Omental fat pad (tissue), 4 donors: ENCODE data around the gene GALNT17. TPM values are rescaled to one million over a fixed set of nuclear protein-coding genes. Genes with fewer than 3 reads are reported as not detected.

Experiments
- ATAC-seq: fragments of 150-250 bp; one replicate; pipeline ENCODE4 v1.9.1; 2016; ENCODE audit warnings: mild to moderate bottlenecking, moderate library complexity; ENCODE audit not compliant: low FRiP score
- DNase-seq: peaks from one replicate; pipeline ENCODE4 v3.0.0-alpha.2; 2019; ENCODE audit warnings: low spot score
- total RNA-seq, 4 donors: library from RNA; depleted of rRNA; stranded (reverse); fragments of >200 nt; gene quantifications; one replicate each; pipeline ENCODE4 v1.1.0, GENCODE V29; 2016
- TF ChIP-seq, protein P1 (sequence below), 3 donors: fragments of 450-650 bp; IDR thresholded peaks; one replicate each; pipeline ENCODE4 v1.5.1; 2016 to 2017; ENCODE audit warnings: antibody characterized with exemption in 3 of 3, mild to moderate bottlenecking in 3 of 3, moderate library complexity in 2 of 3

Gene GALNT17
- total RNA-seq, 4 donors from 2014 or later = 1.6 to 12.6 (median 2.9) TPM

DNA sequence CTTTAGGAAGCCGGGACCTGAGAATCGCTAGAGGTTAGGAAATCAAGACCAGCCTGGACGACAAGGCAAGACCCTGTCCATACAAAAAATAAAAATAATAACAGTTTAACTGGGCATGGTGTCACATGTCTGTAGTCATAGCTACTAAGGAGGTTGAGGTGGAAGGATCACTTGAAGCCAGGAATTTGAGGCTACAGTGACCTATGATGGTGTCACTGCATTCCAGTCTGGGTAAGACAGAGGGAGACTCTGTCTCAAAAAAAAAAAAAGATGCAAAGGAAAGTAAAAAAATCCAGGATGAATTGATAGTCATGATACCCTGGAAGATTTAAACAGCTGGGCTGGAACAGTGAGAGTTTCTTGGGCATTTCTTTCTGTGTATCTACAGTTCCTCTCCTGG lies 463.2 kb downstream of the GALNT17 start:
- DNase-seq = no peak
- no peak for ATAC-seq
- TF ChIP-seq, protein P1, sequence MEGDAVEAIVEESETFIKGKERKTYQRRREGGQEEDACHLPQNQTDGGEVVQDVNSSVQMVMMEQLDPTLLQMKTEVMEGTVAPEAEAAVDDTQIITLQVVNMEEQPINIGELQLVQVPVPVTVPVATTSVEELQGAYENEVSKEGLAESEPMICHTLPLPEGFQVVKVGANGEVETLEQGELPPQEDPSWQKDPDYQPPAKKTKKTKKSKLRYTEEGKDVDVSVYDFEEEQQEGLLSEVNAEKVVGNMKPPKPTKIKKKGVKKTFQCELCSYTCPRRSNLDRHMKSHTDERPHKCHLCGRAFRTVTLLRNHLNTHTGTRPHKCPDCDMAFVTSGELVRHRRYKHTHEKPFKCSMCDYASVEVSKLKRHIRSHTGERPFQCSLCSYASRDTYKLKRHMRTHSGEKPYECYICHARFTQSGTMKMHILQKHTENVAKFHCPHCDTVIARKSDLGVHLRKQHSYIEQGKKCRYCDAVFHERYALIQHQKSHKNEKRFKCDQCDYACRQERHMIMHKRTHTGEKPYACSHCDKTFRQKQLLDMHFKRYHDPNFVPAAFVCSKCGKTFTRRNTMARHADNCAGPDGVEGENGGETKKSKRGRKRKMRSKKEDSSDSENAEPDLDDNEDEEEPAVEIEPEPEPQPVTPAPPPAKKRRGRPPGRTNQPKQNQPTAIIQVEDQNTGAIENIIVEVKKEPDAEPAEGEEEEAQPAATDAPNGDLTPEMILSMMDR (IDR thresholded peaks at IDR 0.05) = no peak

DNA sequence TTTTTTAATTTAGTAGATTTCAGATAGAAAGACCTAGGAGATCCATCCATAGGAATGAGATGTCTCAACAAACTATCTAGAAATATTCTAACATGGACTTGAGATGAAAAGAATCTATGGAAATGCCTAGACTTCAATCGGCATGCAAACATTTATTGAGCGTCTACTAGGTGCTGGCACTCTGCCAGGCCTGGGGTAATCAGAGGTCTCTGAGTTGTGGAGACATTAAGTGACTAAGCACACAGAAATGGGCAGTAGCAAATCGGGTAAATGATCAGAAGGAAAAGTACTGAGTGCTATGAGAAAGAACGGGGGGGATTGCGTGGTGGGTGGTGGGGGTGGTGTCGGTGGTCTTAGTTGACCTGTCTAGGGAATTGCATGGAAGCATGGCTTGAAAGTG lies 466.6 kb downstream of the GALNT17 start:
- ATAC-seq = no peak
- no peak for DNase-seq
- TF ChIP-seq, protein P1 (IDR thresholded peaks at IDR 0.05) = no peak

DNA sequence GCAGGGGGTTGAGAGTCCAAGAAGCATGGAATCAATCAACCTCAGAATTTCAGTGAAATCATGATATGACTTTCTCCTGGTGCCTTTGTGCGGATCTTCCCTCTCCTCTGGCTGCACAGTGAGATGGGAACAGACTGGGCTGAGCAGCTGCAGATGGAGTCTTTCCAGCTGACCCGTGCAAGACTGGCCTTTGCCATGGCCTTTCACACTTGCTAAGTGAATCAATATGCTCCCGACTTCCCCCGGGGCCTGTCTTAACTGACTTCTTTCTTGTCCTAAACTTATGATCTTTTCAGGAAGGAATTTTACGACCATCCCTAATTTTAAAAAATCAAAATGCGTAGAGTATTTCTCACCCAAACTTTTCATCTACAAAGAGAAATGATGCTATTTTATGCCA lies 469.9 kb downstream of the GALNT17 start:
- TF ChIP-seq, protein P1 (IDR thresholded peaks at IDR 0.05) = no peak
- DNase-seq (no peak), ATAC-seq (no peak)

GRCh38 chr7:71604818-71605414 lies 473.0 kb downstream of the GALNT17 start:
- DNase-seq = no peak
- TF ChIP-seq, protein P1 (IDR thresholded peaks at IDR 0.05) = no peak
- ATAC-seq = no peak

GRCh38 chr7:71611986-71612385 lies 480.0 kb downstream of the GALNT17 start:
- TF ChIP-seq, protein P1 (IDR thresholded peaks at IDR 0.05) = no peak
- ATAC-seq (no peak), DNase-seq (no peak)

GRCh38 chr7:71612911-71613310 lies 481.0 kb downstream of the GALNT17 start:
- DNase-seq (no peak), ATAC-seq (no peak)
- TF ChIP-seq, protein P1 (IDR thresholded peaks at IDR 0.05) = no peak

- ATAC-seq (no peak), DNase-seq (no peak)
- TF ChIP-seq, protein P1 (IDR thresholded peaks at IDR 0.05) = no peak
These were observed 481.4 kb downstream of the GALNT17 start for GRCh38 chr7:71613313-71613712.
